SK-N-SH (cell line): ENCODE data around the gene ZNRD2. TPM values are rescaled to one million over a fixed set of nuclear protein-coding genes. Genes with fewer than 3 reads are reported as not detected.

ENCODE experiments used
- CTCF ChIA-PET: fragments of 300-600, 350-600 bp; formaldehyde crosslinking; extraction: SDS; loops from one replicate; lab custom pipeline; 2021; lab: Yijun Ruan, JAX
- POLR2A ChIA-PET: fragments of 350-600 bp; sonication (Branson Sonifier 250); formaldehyde crosslinking; extraction: SDS; loops from one replicate; lab custom pipeline; 2020; ENCODE audit warnings: antibody characterized with exemption, inconsistent platforms; lab: Yijun Ruan, JAX
- DNase-seq: peaks from one replicate; pipeline ENCODE4 v3.0.0; 2012
- H2AFZ ChIP-seq: fragments of 200-600 bp; sonication (generic); 2 replicates; pipeline ENCODE4 v1.8.1; 2016; ENCODE audit warnings: antibody characterized with exemption, mild to moderate bottlenecking, low read depth
- H3F3A ChIP-seq: fragments of 200-600 bp; sonication (generic); replicated peaks from 2 replicates; pipeline ENCODE3; 2016; ENCODE audit warnings: antibody characterized with exemption, mild to moderate bottlenecking; ENCODE audit not compliant: insufficient read depth
- H3K27ac ChIP-seq, 2 experiments: fragments of 200-500 bp in 1 of 2; fragments of 200-600 bp in 1 of 2; sonication (Bioruptor generic) in 1 of 2; sonication (generic), shearing (Covaris generic) in 1 of 2; 2 replicates each; pipeline versions ENCODE4 v1.5.1 to v1.6.1; 2014 to 2016; ENCODE audit warnings: low read depth in 2 of 2, inconsistent platforms in 1 of 2, low read length in 1 of 2, mild to moderate bottlenecking in 1 of 2, mixed read lengths in 1 of 2
- H3K27me3 ChIP-seq: fragments of 200-600 bp; sonication (generic), shearing (Covaris generic); 2 replicates; pipeline ENCODE4 v1.6.1; 2016; ENCODE audit warnings: mixed run types; ENCODE audit not compliant: insufficient read depth
- H3K36me3 ChIP-seq, 2 experiments: fragments of 200-500 bp in 1 of 2; fragments of 200-600 bp in 1 of 2; sonication (Bioruptor generic) in 1 of 2; sonication (generic) in 1 of 2; replicated peaks in 1 of 2; 2 replicates each; pipeline versions ENCODE3 to v1.5.1; 2014 to 2016; ENCODE audit warnings: low read length in 1 of 2, mild to moderate bottlenecking in 1 of 2; ENCODE audit not compliant: insufficient read depth in 2 of 2, control insufficient read depth in 1 of 2
- H3K4me1 ChIP-seq, 2 experiments: fragments of 200-500 bp in 1 of 2; fragments of 200-600 bp in 1 of 2; sonication (Bioruptor generic) in 1 of 2; sonication (generic), shearing (Covaris generic) in 1 of 2; 2 replicates each; pipeline versions ENCODE4 v1.5.1 to v1.6.1; 2014 to 2016; ENCODE audit warnings: low read depth in 1 of 2, low read length in 1 of 2, mixed run types in 1 of 2; ENCODE audit not compliant: insufficient read depth in 2 of 2, control insufficient read depth in 1 of 2
- H3K4me2 ChIP-seq: fragments of 200-600 bp; sonication (generic), shearing (Covaris generic); 2 replicates; pipeline ENCODE4 v1.6.1; 2017; ENCODE audit warnings: mixed run types
- H3K4me3 ChIP-seq, 2 experiments: fragments of 200-500 bp in 1 of 2; fragments of 200-600 bp in 1 of 2; sonication (Bioruptor generic) in 1 of 2; sonication (generic), shearing (Covaris generic) in 1 of 2; 2 replicates each; pipeline versions ENCODE4 v1.5.1 to v1.8.1; 2014 to 2016; ENCODE audit warnings: low read depth in 2 of 2, inconsistent platforms in 1 of 2, low read length in 1 of 2, mild to moderate bottlenecking in 1 of 2, mixed read lengths in 1 of 2, moderate library complexity in 1 of 2
- H3K79me2 ChIP-seq: fragments of 200-600 bp; sonication (generic); 2 replicates; pipeline ENCODE4 v1.8.1; 2017; ENCODE audit warnings: mild to moderate bottlenecking; ENCODE audit not compliant: insufficient read depth
- H3K9ac ChIP-seq: fragments of 200-600 bp; sonication (generic); 2 replicates; pipeline ENCODE4 v1.6.1; 2017; ENCODE audit warnings: mixed run types
- H3K9me2 ChIP-seq: fragments of 200-600 bp; sonication (generic); 2 replicates; pipeline ENCODE4 v1.6.1; 2017; ENCODE audit warnings: mixed run types
- H3K9me3 ChIP-seq: fragments of 200-600 bp; sonication (generic); 2 replicates; pipeline ENCODE4 v1.6.1; 2017; ENCODE audit warnings: mixed run types, mild to moderate bottlenecking, moderate library complexity
- H4K20me1 ChIP-seq: fragments of 200-600 bp; sonication (generic); 2 replicates; pipeline ENCODE4 v1.6.1; 2017; ENCODE audit warnings: mild to moderate bottlenecking, mixed run types; ENCODE audit not compliant: insufficient read depth
- CHD2 ChIP-seq: fragments of 150-350 bp; IDR thresholded peaks from 2 replicates; pipeline ENCODE4 v1.6.1; 2018; ENCODE audit warnings: low read length; ENCODE audit not compliant: partially characterized antibody
- EP300 ChIP-seq, 2 experiments: IDR thresholded peaks; 2 replicates each; pipeline versions ENCODE4 v1.4.0 to v1.6.1; 2012; ENCODE audit warnings: borderline replicate concordance in 1 of 2, low read depth in 1 of 2, low read length in 1 of 2
- GATA2 ChIP-seq: sonication (generic); formaldehyde crosslinking; IDR thresholded peaks from 2 replicates; pipeline ENCODE4 v1.5.0; 2020; ENCODE audit warnings: mild to moderate bottlenecking, missing genetic modification reagents
- IRF3 ChIP-seq: fragments of 150-350 bp; IDR thresholded peaks from 2 replicates; pipeline ENCODE4 v1.6.1; 2016; ENCODE audit warnings: mild to moderate bottlenecking, low read depth, low read length
- MEF2A ChIP-seq: IDR thresholded peaks from 2 replicates; pipeline ENCODE4 v1.4.0; 2012; ENCODE audit warnings: low read depth, borderline replicate concordance
- REST ChIP-seq: IDR thresholded peaks from 2 replicates; pipeline ENCODE4 v1.6.1; 2012; ENCODE audit warnings: mild to moderate bottlenecking, low read depth, low read length, moderate library complexity
- RXRA ChIP-seq: IDR thresholded peaks from 2 replicates; pipeline ENCODE4 v1.4.0; 2012; ENCODE audit warnings: low read depth, mild to moderate bottlenecking, borderline replicate concordance
- SIN3A ChIP-seq: IDR thresholded peaks from 2 replicates; pipeline ENCODE4 v1.6.1; 2012; ENCODE audit warnings: low read depth, mild to moderate bottlenecking, low read length, moderate library complexity, borderline replicate concordance
- TEAD4 ChIP-seq: IDR thresholded peaks from 2 replicates; pipeline ENCODE4 v1.4.0; 2012; ENCODE audit warnings: mild to moderate bottlenecking, borderline replicate concordance; ENCODE audit not compliant: insufficient read depth
- YY1 ChIP-seq: IDR thresholded peaks from 2 replicates; pipeline ENCODE4 v1.4.0; 2012; ENCODE audit warnings: low read depth, mild to moderate bottlenecking
- WGBS: methylation state at CpG from one replicate; pipeline ENCODE4 v1.1.6; 2017; ENCODE audit warnings: low lambda C conversion rate; 5-methylcytosine and 5-hydroxymethylcytosine counted together
- polyA plus RNA-seq, 3 experiments: library from polyadenylated mRNA; depleted of rRNA; stranded (reverse); fragments of >200 nt; gene quantifications; 2 replicates each; pipeline ENCODE4 v1.2.3, GENCODE V29; 2012

The ZNRD2 gene
- polyA plus RNA-seq, 1 of the 3 experiments (the other 2 are of a cell fraction) = 78.1 TPM

GRCh38 chr11:65598258-65598699, 28.0 kb downstream of the ZNRD2 start:
- Histone ChIP-seq H3K27me3 (no peaks in the 10 kb centered on the region), H3K79me2 (no peaks in the 10 kb centered on the region), H2AFZ (no peak overlapping the region), H3F3A (peaks cover 3% of the 10 kb centered on the region), H3K9ac (no peak overlapping the region), H3K27ac (no peak overlapping the region), H3K9me3 (no peaks in the 10 kb centered on the region), H3K36me3 (peaks cover 20 to 21% of the 10 kb centered on the region in 2 experiments), H4K20me1 (no peaks in the 10 kb centered on the region), H3K4me1 (peaks cover 0 to 8% of the 10 kb centered on the region in 2 experiments; a peak in 1 of 4 replicates), H3K9me2 (no peaks in the 10 kb centered on the region), H3K4me2 (no peak overlapping the region), H3K4me3 (no peak overlapping the region)
- no peak for TF ChIP-seq EP300 (IDR thresholded peaks at IDR 0.05; ENCODE audit: borderline replicate concordance in 1 of 2, low read depth in 1 of 2, low read length in 1 of 2)
- ChIA-PET CTCF (no interaction called here), POLR2A (interaction anchor here (0.9 kb wide), 1 partner anchor 9 kb away, joined by 3 read pairs; no protein-coding TSS in a partner anchor)
- DNase-seq = peak; percentile 29
- WGBS = 96% methylated on average over 12 of the region's 16 CpGs

GRCh38 chr11:65599216-65599954, 29.1 kb downstream of the ZNRD2 start:
- Histone ChIP-seq H3K27ac (no peak overlapping the region), H3K4me1 (no peaks in the 10 kb centered on the region; a peak in 1 of 4 replicates), H2AFZ (no peak overlapping the region), H4K20me1 (no peaks in the 10 kb centered on the region), H3K4me3 (no peak overlapping the region), H3K27me3 (no peaks in the 10 kb centered on the region), H3K79me2 (no peaks in the 10 kb centered on the region), H3K4me2 (no peak overlapping the region), H3K9ac (no peak overlapping the region), H3K9me3 (no peaks in the 10 kb centered on the region), H3K36me3 (peaks cover 23 to 29% of the 10 kb centered on the region in 2 experiments), H3F3A (peaks cover 3% of the 10 kb centered on the region), H3K9me2 (no peaks in the 10 kb centered on the region)
- TF ChIP-seq IRF3 (no peak), YY1 (no peak), CHD2 (no peak), SIN3A (no peak), TEAD4 (no peak), MEF2A (no peak), REST (no peak), GATA2 (CRISPR knock-in tag) (no peak), RXRA (no peak)
- CTCF ChIA-PET = interaction anchor here (0.6 to 1.2 kb wide), 3 partner anchors 10 to 25 kb away, joined by 3 read pairs; partner anchors contain the start of gene EHBP1L1
- WGBS = 96% methylated on average over 29 of the region's 49 CpGs
- POLR2A ChIA-PET = interaction anchor here (0.8 to 0.9 kb wide), 2 partner anchors 8 to 16 kb away, joined by 3 read pairs; partner anchors contain the start of gene PCNX3
- no peak for DNase-seq
